Fibroblast of gingiva (primary cell): ENCODE data around the gene LILRB3.
"Not testable (repeated sequence)": the region's sequence is repeated elsewhere in the genome, so short reads cannot be mapped to it uniquely, and the experiment has no call there.

Experiments
- DNase-seq: peaks from one replicate; pipeline ENCODE4 v3.0.0-alpha.2; 2011; ENCODE audit warnings: low read depth

LILRB3 gene

DNA sequence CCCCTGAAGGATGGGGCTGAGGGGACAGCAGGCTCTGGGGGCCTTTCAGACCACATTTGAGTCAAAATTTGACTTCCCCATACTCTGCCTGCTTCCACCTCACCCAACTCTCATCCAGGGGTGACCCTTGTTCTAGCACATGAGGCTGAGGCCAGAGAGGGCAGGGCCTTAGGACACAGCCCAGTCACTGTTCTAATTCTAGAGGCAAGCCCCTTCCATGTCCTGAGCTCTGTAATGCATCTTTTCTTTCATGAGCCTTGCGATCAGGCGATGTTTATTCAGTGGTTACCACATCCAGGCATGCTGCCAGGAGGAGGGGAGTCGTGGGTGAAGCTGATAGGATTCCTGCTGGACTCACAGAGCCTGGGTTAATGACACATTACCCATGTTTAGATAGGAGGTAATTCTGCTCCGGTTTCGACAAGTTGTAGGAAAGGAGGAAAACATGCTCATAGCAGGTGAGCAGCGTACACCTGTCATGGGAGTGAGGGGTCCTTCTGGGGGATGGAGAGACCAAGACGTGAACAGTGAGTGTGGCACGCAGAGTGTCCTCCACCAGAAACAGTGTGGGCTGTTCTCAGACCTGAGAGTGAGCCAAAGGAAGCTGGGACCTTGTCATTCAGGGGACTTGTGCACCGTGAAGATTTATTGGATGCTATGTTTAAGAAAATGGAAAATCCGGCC lies 12.9 kb downstream of the LILRB3 start:
- peak; percentile 95 for DNase-seq

- no peak for DNase-seq
Measured at GRCh38 chr19:54209058-54209810, 13.6 kb downstream of the LILRB3 start.

DNA sequence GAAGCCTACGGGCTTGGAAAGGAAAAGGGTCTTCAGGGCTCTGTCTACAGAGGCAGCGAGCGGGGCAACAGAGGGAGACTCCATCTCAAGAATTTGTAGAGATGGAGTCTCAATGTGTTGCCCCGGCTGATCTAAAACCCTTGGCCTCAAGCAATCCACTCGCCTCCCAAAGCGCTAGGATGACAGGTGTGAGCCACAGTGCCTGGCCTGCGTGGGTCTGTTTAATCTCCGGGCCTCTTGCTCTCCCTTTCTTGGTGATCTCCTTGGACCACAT lies 14.1 kb downstream of the LILRB3 start:
- DNase-seq: no peak

GRCh38 chr19:54207983-54208783 lies 14.6 kb downstream of the LILRB3 start:
- peak; percentile 72 for DNase-seq

DNA sequence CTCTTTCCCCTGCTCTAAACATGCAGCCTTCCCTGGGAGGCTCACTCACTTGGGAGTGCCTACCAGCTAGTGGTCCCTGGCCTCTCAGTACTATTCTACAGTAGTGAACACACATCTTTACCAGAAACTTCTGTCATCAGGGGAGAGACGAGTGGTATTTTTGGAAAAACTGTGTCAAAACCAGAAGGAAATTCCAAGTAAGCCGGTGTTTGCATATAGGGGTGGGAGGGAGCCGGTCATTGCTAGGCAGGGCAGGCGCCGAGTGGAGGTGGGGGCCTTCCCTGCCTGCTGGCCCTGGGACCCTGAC lies 15.2 kb downstream of the LILRB3 start:
- no peak for DNase-seq

GRCh38 chr19:54207193-54207592 lies 15.6 kb downstream of the LILRB3 start:
- DNase-seq: not testable (repeated sequence)

- no peak for DNase-seq
Measured at GRCh38 chr19:54206831-54207177, 16.0 kb downstream of the LILRB3 start.

- DNase-seq: no peak
Measured at GRCh38 chr19:54206030-54206830, 16.6 kb downstream of the LILRB3 start.

- no peak for DNase-seq
Measured at GRCh38 chr19:54204767-54205468, 17.9 kb downstream of the LILRB3 start.

- no peak for DNase-seq
Measured at GRCh38 chr19:54203151-54203611, 19.6 kb downstream of the LILRB3 start.

GRCh38 chr19:54201980-54202379 lies 20.8 kb downstream of the LILRB3 start:
- no peak for DNase-seq

- DNase-seq: no peak
Measured at GRCh38 chr19:54201172-54201701, 21.6 kb downstream of the LILRB3 start.

DNA sequence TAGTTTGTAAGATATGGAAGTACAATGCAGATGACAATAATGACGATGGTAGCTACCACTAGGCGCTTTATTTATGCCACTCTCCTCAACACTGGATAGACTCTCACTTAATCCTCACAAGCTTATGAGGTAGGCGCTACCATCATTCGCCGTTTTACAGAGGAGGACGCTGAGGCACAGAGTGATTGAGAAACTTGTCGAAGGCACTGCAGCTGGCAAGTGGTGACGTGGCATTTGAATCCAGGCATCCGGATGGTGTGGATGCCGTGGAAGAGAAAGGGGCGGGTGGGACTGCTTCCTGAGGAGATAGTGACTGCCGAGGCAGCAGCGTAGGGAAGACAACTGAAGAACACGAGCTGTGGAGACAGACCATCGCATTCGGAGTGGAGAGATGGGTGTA lies 23.4 kb downstream of the LILRB3 start:
- no peak for DNase-seq

- no peak for DNase-seq
Measured at GRCh38 chr19:54197121-54197520, 25.7 kb downstream of the LILRB3 start.

- DNase-seq: no peak
Measured at GRCh38 chr19:54196536-54196935, 26.3 kb downstream of the LILRB3 start.

DNA sequence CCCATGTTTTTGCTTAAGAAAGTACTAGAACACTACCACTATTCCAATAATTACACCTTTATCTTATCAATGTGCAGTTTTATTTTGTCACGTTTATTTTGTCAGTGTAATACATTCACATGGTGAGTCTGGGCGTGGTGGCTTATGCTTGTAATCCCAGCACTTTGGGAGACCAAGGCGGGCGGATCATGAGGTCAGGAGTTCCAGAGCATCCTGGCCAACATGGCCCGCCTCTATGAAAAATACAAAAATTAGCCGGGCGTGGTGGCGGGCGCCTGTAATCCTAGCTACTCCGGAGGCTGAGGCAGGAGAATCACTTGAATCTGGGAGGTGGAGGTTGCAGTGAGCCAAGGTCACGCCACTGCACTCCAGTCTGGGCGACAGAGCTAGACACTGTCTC lies 28.3 kb downstream of the LILRB3 start:
- not testable (repeated sequence) for DNase-seq

DNA sequence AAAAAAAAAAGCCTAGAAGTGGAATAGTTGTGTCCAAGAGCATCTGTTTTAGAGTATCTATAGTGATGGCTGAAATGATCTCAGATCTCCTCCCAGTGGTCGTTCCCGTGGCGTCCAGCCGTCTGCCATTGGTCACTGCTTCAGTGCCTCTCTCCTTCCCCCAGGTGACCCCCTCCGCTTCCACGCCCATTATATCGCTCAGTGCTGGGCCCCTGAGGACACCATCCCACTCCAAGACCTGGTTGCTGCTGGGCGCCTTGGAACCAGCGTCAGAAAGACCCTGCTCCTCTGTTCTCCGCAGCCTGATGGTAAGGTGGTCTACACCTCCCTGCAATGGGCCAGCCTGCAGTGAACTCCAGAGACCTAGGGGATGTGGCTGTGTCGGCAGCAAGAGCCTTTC lies 29.8 kb downstream of the LILRB3 start:
- DNase-seq: no peak

DNA sequence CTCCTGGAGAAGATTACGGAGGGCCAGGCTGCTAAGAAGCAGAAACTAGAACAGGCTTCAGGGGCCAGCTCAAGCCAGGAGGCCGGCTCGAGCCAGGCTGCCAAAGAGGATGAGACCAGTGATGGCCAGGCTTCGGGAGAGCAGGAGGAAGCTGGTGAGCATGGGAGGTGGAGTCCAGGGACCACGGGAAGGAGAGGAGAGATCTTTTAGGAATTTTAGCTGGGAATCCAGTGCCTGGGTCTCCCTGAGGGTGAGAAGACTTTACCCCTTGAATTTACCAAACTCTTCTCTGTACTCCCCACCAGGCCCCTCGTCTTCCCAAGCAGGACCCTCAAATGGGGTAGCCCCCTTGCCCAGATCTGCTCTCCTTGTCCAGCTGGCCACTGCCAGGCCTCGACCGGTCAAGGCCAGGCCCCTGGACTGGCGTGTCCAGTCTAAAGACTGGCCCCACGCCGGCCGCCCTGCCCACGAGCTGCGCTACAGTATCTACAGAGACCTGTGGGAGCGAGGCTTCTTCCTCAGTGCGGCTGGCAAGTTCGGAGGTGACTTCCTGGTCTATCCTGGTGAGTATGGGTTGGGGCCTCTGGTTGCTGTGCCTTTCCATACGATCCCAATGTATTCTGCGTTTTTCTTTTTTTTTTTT lies 30.9 kb downstream of the LILRB3 start:
- DNase-seq: no peak

GRCh38 chr19:54191011-54191810 lies 31.6 kb downstream of the LILRB3 start, which contains the start of gene TSEN34:
Gene TSEN34, plus strand, starts transcription at chr19:54191308. Its CDS starts 57 bp downstream, at chr19:54191365.
- DNase-seq: peak; percentile 36

DNA sequence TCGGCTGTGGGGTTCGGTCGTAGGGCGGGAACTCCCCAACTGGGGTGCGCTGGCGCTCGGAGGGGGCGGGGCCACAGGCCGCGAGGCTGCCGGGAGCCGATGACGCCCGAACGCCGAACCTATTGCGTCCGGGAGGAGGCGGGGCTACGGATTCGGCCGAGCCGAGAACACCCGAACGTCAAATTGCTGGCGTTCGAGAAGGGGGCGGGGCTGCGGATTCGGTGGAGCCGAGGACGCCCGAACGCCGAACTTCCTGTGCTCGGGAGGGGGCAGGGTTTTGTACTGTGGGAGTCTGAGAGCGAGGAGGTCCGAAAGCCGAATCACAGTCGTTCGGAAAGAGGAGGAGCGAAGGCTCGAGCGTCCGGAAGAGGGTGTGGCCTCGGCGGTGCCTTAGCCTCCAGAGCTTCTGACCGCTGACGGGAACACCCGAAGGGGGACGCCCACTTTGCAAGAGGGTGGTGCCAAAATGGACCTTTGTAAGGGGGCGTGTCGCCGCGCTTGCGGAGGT lies 32.2 kb downstream of the LILRB3 start:
- DNase-seq: peak; percentile 99
